ENCODE data around the gene IGSF5.

GRCh38 chr21:39724944-39725343, 20.0 kb upstream of the IGSF5 start:
- no peak for TF ChIP-seq POLR2A (IDR thresholded peaks at IDR 0.05)
- no peak for TF ChIP-seq CTCF (IDR thresholded peaks at IDR 0.05 in 4 of 5, conservative IDR thresholded peaks at IDR 0.05 in 1 of 5)
